Measurements from ENCODE around the gene HAUS6.

DNA sequence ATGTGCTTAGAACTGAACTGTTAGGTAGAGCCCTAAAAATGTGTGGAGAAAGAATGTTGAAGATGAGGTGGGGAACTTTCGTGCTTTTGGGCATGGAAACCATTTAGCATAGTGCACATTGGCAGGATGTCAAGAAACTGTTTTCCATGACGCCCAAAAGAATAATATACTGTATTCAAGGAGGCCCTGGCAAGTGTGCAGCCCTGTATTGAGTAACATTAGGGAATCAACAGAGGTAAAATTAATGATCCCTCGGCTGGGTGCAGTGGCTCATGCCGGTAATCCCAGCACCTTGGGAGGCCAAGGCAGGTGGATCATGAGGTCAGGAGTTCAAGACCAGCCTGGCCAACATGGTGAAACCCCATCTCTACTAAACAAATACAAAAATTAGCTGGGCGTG, 45.5 kb upstream of the HAUS6 start:
- TF ChIP-seq, protein P1, sequence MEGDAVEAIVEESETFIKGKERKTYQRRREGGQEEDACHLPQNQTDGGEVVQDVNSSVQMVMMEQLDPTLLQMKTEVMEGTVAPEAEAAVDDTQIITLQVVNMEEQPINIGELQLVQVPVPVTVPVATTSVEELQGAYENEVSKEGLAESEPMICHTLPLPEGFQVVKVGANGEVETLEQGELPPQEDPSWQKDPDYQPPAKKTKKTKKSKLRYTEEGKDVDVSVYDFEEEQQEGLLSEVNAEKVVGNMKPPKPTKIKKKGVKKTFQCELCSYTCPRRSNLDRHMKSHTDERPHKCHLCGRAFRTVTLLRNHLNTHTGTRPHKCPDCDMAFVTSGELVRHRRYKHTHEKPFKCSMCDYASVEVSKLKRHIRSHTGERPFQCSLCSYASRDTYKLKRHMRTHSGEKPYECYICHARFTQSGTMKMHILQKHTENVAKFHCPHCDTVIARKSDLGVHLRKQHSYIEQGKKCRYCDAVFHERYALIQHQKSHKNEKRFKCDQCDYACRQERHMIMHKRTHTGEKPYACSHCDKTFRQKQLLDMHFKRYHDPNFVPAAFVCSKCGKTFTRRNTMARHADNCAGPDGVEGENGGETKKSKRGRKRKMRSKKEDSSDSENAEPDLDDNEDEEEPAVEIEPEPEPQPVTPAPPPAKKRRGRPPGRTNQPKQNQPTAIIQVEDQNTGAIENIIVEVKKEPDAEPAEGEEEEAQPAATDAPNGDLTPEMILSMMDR (IDR thresholded peaks at IDR 0.05; ENCODE audit: low read depth, low read length, poor library complexity, severe bottlenecking), result no peak
- no peak for TF ChIP-seq EZH2phosphoT487 (IDR thresholded peaks at IDR 0.05; ENCODE audit: borderline replicate concordance, low read length)
